ENCODE measurements around the gene MALRD1.

DNA sequence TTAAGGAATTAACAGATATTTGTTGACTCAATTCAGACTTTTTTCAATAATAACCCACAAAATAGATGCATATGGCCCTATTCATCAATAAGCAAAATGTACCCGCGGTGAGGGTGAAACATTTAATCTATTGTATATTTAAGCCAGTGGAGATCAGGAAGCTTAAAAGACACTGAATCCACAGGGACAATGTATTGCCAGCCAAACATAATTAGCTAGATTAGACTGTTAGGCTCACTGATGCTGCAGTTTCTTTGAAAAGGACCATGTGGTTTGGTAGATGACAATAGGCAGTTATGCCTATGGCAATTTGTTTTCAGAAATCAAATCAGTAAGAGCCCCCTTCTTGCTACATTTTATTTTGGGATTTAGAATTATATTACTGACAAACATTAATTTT lies 680.4 kb downstream of the MALRD1 start:
- TF ChIP-seq, protein P1, sequence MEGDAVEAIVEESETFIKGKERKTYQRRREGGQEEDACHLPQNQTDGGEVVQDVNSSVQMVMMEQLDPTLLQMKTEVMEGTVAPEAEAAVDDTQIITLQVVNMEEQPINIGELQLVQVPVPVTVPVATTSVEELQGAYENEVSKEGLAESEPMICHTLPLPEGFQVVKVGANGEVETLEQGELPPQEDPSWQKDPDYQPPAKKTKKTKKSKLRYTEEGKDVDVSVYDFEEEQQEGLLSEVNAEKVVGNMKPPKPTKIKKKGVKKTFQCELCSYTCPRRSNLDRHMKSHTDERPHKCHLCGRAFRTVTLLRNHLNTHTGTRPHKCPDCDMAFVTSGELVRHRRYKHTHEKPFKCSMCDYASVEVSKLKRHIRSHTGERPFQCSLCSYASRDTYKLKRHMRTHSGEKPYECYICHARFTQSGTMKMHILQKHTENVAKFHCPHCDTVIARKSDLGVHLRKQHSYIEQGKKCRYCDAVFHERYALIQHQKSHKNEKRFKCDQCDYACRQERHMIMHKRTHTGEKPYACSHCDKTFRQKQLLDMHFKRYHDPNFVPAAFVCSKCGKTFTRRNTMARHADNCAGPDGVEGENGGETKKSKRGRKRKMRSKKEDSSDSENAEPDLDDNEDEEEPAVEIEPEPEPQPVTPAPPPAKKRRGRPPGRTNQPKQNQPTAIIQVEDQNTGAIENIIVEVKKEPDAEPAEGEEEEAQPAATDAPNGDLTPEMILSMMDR (IDR thresholded peaks at IDR 0.05), result no peak
- TF ChIP-seq POLR2A (IDR thresholded peaks at IDR 0.05), result no peak

Data from right lobe of liver (tissue), 4 donors.